Germinal center (tissue), 1 donor: ENCODE measurements around the gene POU5F1.

Source experiments
- DNase-seq: peaks from one replicate; pipeline ENCODE4 v3.0.0; 2012; ENCODE audit warnings: mixed read lengths, low spot score

Gene POU5F1

GRCh38 chr6:31114970-31115849 lies 55.3 kb downstream of the POU5F1 start:
- no peak for DNase-seq

GRCh38 chr6:31114541-31114878 lies 56.0 kb downstream of the POU5F1 start, which contains the start of gene PSORS1C1:
Gene PSORS1C1, plus strand, starts transcription at chr6:31114800. Its CDS starts 14,833 bp downstream, at chr6:31129633.
- DNase-seq = no peak
